Spinal cord (tissue), 10 donors: ENCODE measurements around the gene PAIP1. TPM values are rescaled to one million over a fixed set of nuclear protein-coding genes. Genes with fewer than 3 reads are reported as not detected.
"Not testable (repeated sequence)": the region's sequence is repeated elsewhere in the genome, so short reads cannot be mapped to it uniquely, and the experiment has no call there.

ENCODE experiments used
- DNase-seq, 6 donors: peaks; one replicate each; pipeline versions ENCODE4 v3.0.0 to v3.0.0-alpha.2; 2013 to 2015; ENCODE audit warnings: low spot score in 6 of 6, low read depth in 4 of 6
- H3K27ac ChIP-seq: one replicate; pipeline ENCODE4 v1.5.1; 2013; ENCODE audit warnings: low read depth, low read length, control low read depth
- H3K27me3 ChIP-seq: one replicate; pipeline ENCODE4 v1.6.1; 2013; ENCODE audit warnings: low read length; ENCODE audit not compliant: control insufficient read depth, insufficient read depth
- H3K36me3 ChIP-seq: one replicate; pipeline ENCODE4 v1.6.1; 2013; ENCODE audit warnings: low read length; ENCODE audit not compliant: control insufficient read depth, insufficient read depth
- H3K4me1 ChIP-seq: one replicate; pipeline ENCODE4 v1.6.1; 2013; ENCODE audit warnings: low read length; ENCODE audit not compliant: control insufficient read depth, insufficient read depth
- H3K4me3 ChIP-seq: one replicate; pipeline ENCODE4 v1.5.1; 2013; ENCODE audit warnings: low read depth, low read length, control low read depth
- H3K9me3 ChIP-seq: one replicate; pipeline ENCODE4 v1.6.1; 2013; ENCODE audit warnings: low read length; ENCODE audit not compliant: control insufficient read depth, insufficient read depth
- WGBS: methylation state at CpG from one replicate; pipeline ENCODE4 v1.1.5; 2013; ENCODE audit warnings: missing lambda C conversion rate; ENCODE audit not compliant: insufficient coverage; 5-methylcytosine and 5-hydroxymethylcytosine counted together
- polyA plus RNA-seq, 2 donors: library from polyadenylated mRNA; unstranded; fragments of 120-200 nt; gene quantifications; one replicate each; pipeline ENCODE4 v1.2.1, GENCODE V29; 2013; ENCODE audit not compliant: insufficient read length in 2 of 2
- total RNA-seq, 2 donors: library from RNA; depleted of rRNA in 1 of 2; stranded (reverse); fragments of 120-200 nt in 1 of 2; fragments of >200 nt in 1 of 2; gene quantifications; one replicate each; pipeline versions ENCODE4 v1.2.3 to v1.2.4, GENCODE V29; 2013 to 2014
- donor health status: healthy.

The PAIP1 gene
- total and polyA plus RNA-seq, 4 donors = 107 to 140 (median 133) TPM

DNA sequence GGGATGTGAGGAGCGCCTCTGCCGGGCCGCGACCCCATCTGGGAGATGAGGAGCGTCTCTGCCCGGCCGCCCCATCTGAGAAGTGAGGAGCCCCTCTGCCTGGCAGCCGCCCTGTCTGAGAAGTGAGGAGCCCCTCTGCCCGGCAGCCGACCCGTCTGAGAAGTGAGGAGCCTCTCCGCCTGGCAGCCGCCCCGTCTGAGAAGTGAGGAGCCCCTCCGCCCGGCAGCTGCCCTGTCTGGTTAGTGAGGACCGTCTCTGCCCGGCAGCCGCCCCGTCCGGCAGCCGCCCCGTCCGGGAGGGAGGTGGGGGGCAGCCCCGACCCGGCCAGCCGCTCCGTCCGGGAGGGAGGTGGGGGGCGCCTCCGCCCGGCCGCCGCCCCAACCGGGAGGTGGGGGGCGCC is 45.8 kb downstream of the PAIP1 start:
- not testable (repeated sequence) for H3K9me3 ChIP-seq, DNase-seq, H3K27ac ChIP-seq, H3K4me3 ChIP-seq, H3K4me1 ChIP-seq, H3K27me3 ChIP-seq, H3K36me3 ChIP-seq
- 97% methylated on average over 14 of the region's 36 CpGs for WGBS

DNA sequence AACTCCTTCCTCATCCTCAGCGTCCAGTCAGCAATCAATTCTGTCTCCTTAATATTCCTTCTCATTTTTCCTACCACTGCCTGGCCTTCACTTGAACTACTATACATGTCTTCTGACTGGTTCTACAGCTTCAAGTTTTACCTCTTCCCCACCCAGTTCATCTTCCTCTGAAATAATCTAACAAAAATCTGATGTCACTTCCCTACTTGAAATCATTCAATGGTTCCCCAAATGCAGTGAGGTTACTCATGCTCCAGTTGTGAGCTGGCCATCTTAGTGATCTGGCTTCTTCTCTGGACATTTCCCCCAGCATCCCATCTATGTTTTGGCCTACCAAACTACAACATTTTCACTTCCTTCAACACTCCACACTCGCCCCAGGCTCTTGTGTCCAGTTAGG is 58.3 kb downstream of the PAIP1 start:
- no peak overlapping the region for H3K27ac ChIP-seq
- H3K9me3 ChIP-seq = no peaks in the 10 kb centered on the region
- no peaks in the 10 kb centered on the region for H3K36me3 ChIP-seq
- H3K27me3 ChIP-seq = no peaks in the 10 kb centered on the region
- H3K4me3 ChIP-seq = no peak overlapping the region
- DNase-seq = no peak
- 100% methylated on average over 1 of the region's 2 CpGs for WGBS
- no peaks in the 10 kb centered on the region for H3K4me1 ChIP-seq

DNA sequence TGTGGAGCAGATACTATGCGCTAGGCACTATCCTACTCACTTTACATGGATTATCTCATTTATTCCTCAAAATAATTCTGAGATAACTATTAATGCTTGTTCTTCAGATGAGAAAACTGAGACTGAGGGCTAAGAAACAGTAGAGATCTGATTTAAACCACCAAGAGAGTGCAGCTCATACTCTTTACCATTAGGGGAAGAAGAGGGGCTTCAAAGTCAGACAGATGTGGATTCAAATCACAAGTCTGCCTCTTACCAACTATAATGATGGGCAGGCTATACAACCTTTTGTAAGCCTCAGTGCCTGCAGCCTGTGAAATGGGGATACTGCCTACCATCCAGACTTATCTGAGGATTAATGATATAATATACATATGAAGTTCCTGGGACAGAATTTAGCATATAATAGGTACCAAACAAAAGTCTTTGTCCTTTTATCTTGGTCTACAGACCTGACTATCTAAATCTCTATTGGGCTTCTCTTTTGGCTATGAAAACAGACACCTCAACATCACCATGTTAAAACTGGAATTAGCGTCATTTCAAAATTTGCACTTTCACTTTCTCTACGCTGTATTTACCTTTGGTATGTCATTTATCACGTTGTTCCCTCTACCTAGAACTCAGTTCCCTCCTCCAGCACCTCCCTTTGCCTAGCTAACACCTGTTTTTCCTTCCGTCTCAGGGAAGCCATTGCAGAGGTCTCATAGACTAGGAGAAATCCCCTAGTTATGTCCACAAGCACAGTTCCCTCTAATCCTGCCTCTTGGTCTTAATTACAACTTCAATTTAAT is 59.4 kb downstream of the PAIP1 start:
- no peak for DNase-seq
- H3K4me3 ChIP-seq = no peak overlapping the region
- no peaks in the 10 kb centered on the region for H3K27me3 ChIP-seq
- no peaks in the 10 kb centered on the region for H3K4me1 ChIP-seq
- WGBS = 73% methylated on average over 4 of the region's 5 CpGs
- H3K9me3 ChIP-seq = no peaks in the 10 kb centered on the region
- no peaks in the 10 kb centered on the region for H3K36me3 ChIP-seq
- H3K27ac ChIP-seq = no peak overlapping the region

DNA sequence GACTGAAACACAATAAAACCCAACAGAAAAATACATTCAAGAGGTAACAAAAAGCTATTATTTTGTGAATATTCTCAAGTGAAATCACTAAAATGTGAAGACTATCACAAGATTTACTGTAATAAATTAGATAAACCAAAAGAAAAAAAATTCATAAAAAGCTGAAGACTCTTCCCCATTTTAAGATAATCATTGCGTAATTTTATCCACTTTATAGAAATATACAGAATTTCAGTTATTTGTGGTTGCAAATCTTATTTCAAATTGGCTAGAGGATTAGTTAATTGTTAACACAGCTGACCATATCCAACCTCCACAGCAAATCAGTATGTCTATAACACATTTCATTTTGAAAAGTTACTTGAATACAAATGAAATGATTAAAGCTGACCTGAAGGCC is 65.6 kb downstream of the PAIP1 start:
- no peak overlapping the region for H3K4me3 ChIP-seq
- H3K9me3 ChIP-seq = no peaks in the 10 kb centered on the region
- H3K4me1 ChIP-seq = no peaks in the 10 kb centered on the region
- WGBS = no CpG with 5 or more reads among the region's 1 CpG
- no peaks in the 10 kb centered on the region for H3K27me3 ChIP-seq
- no peak for DNase-seq
- H3K36me3 ChIP-seq = no peaks in the 10 kb centered on the region
- H3K27ac ChIP-seq = no peak overlapping the region

DNA sequence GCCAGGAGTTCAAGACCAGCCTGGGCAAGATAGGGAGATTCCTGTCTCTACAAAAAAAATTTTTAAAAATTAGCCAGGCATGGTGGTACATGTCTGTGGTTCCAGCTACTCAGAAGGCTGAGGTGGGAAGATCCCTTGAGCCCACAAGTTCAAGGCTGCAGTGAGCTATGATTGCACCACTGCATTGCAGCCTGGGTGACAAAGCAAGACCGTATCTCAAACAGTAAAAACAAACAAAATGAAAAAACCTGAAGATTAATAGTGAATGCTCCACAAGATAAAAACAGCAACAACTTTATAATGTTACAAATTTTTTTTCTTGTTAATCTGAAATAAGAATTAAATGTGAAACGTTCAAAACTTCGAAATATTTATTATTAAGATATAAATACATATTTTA is 70.5 kb downstream of the PAIP1 start:
- Histone ChIP-seq H3K4me3 (no peak overlapping the region), H3K27me3 (no peaks in the 10 kb centered on the region), H3K27ac (no peak overlapping the region), H3K36me3 (no peaks in the 10 kb centered on the region), H3K4me1 (peaks cover 4% of the 10 kb centered on the region), H3K9me3 (no peaks in the 10 kb centered on the region)
- WGBS = no CpG with 5 or more reads among the region's 3 CpGs
- DNase-seq = no peak

DNA sequence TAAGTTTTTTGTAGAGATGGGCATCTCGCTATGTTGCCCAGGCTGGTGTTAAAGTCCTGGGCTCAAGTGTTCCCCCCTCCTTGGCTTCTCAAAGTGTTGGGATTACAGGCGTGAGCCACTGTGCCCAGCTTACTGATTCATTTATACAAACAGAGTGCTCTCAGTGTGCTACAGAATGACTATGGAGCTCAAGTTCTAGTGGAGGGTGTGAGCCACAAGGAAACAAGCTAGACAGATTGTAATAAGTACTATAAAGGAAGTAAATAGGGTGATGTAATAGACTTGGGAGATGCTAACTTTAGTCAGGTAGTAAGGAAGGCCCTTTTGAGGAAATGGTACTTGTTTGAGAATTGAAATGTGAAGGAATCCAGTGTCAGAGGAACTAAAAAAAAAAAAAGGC is 71.5 kb downstream of the PAIP1 start:
- DNase-seq = no peak
- Histone ChIP-seq H3K27ac (no peak overlapping the region), H3K36me3 (no peaks in the 10 kb centered on the region), H3K27me3 (no peaks in the 10 kb centered on the region), H3K9me3 (no peaks in the 10 kb centered on the region), H3K4me1 (peaks cover 4% of the 10 kb centered on the region), H3K4me3 (no peak overlapping the region)
- 86% methylated on average over 1 of the region's 2 CpGs for WGBS

DNA sequence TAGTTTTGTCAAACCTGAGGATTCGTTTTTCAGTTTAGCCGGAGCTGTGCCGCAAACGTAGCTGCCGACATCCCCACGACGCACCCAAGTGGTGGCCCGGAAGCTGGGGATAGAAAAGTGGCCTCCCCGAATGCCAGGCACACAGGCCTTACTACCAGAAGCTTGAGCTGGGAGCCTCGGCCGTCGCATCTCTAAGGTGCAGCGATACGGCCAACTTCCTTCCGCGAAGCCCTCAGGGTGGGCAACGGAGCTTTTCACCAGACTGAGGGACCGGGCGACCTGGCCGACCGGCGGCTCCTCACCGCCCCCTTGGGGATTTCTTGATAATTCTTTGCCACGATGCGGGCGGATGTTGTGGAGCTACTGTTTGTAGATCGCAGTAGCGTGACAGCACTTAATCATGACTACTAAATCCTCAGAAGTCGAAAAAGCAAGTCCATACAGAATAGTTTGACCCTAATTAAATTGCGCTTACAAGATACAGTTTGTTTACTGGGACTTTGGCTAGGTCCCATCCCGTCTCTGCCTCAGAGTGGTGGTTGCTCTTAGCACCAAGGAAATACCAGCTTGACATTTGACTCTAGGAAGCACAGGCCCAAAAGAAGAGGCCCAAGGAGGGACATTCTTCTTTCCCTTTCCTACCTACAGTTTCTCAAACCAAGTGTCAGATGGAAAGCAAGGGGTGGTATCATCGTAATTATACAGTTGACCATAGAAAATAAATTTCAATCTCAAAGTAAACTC is 72.6 kb downstream of the PAIP1 start:
- Histone ChIP-seq H3K27me3 (no peaks in the 10 kb centered on the region), H3K4me1 (peaks cover 4% of the 10 kb centered on the region), H3K36me3 (no peaks in the 10 kb centered on the region), H3K27ac (peak overlapping the region; percentile 99), H3K9me3 (no peaks in the 10 kb centered on the region), H3K4me3 (peak overlapping the region; percentile 84)
- WGBS = 1% methylated on average over 28 of the region's 32 CpGs
- peak in 5 of 6 donors; percentile 61 to 93 (median 70) for DNase-seq

DNA sequence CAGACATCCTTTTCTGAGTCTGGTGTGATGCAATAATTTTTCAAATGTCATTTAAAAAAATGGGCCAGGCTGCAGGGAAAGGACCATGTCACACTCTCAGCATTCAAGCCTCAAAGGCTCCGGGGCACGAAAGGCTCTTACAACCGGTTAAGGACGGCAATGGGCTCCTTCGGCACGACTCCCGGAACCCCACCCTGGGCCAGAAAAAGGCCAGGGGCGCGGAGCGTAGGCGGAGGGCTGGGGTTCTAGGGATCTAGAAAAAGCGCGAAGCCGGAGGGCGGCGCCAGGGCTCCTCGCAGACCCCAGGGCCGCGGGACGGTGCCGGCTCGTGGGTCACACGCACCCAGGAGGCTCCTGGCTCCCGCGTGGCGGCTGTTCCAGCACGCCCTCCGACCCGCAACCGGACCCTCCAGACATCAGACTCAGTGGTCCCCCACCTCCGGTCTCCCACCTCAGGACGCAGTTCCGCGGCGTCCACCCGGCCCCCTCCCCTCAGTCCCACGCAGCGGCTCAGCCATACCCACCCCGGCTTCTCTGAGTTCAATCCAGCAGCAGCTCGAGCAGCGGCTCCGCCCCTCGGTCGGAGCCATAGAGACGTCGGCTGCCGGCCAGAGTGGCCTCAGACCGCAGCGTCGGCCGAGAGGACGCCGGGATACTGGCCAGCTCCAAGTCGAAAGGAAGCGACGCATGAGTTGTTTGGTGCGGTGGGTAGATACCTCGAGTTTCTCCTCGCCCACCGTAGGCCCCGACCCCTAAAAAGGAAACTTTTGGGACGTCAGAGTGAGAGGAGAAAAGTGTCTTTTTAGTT is 73.4 kb downstream of the PAIP1 start, which contains the start of gene TMEM267:
Gene TMEM267 (minus strand): TSS at position 568 of the 808 bp plus-strand sequence. CDS start 29,896 bp downstream, outside the sequence.
- peak; percentile 84 to 98 (median 92) for DNase-seq
- peak within 1 kb of the TSS; percentile 99 for H3K27ac ChIP-seq
- H3K4me1 ChIP-seq = peaks cover 4% of the 10 kb centered on the region
- H3K36me3 ChIP-seq = no peaks in the 10 kb centered on the region
- under 1% methylated on average over 62 of the region's 62 CpGs for WGBS
- H3K9me3 ChIP-seq = no peaks in the 10 kb centered on the region
- H3K4me3 ChIP-seq = peak within 1 kb of the TSS; percentile 84
- no peaks in the 10 kb centered on the region for H3K27me3 ChIP-seq

DNA sequence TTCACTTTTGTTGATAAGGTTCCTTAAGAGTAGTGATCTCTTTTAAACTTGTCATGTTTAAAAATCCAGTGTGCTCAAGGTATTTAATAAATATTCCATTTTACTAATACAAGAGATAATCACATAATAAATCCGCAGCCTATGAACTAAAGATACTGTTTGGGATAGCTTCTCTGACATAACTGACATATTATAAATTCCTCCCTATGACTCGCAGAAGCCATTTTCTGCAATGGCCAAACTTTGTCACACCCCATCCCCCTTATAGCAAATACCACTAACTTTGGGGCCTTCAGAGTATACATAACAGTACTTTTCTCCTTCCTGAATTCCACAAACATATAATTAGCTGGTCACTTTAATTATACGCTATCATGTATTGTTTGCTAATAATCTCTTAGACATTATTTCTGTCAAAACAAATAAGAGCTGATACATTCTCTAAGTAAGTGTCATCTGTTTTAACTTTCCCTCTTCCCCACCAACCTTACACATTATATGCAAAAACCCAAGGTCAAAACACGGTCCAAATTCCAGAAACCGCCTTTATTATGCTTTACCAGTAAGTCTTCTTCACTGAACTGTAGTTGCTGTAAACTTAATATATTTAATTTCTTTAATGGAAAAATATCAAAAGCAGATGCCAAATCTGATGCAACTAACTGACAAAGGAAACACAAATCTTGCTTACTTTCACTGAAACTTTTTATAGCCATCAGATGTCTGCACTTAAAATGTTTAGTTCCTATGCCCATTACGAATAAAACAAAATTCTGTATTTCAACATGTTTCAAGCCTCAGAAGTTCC is 74.2 kb downstream of the PAIP1 start:
- Histone ChIP-seq H3K4me1 (peaks cover 4% of the 10 kb centered on the region), H3K27me3 (no peaks in the 10 kb centered on the region), H3K27ac (peak overlapping the region; percentile 99), H3K4me3 (peak overlapping the region; percentile 84), H3K9me3 (no peaks in the 10 kb centered on the region), H3K36me3 (no peaks in the 10 kb centered on the region)
- no peak for DNase-seq
- 84% methylated on average over 2 of the region's 6 CpGs for WGBS
